GM18870 (cell line): ENCODE measurements around the gene SLC66A1.
"Not testable (repeated sequence)": the region's sequence is repeated elsewhere in the genome, so short reads cannot be mapped to it uniquely, and the experiment has no call there.

Experiments
- ATAC-seq: cut with Tn5 transposase; IDR thresholded peaks from one replicate; pipeline ENCODE4 v1.9.1; 2021; ENCODE audit warnings: moderate library complexity; ENCODE audit not compliant: unreplicated experiment

Gene SLC66A1, protein sequence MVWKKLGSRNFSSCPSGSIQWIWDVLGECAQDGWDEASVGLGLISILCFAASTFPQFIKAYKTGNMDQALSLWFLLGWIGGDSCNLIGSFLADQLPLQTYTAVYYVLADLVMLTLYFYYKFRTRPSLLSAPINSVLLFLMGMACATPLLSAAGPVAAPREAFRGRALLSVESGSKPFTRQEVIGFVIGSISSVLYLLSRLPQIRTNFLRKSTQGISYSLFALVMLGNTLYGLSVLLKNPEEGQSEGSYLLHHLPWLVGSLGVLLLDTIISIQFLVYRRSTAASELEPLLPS

DNA sequence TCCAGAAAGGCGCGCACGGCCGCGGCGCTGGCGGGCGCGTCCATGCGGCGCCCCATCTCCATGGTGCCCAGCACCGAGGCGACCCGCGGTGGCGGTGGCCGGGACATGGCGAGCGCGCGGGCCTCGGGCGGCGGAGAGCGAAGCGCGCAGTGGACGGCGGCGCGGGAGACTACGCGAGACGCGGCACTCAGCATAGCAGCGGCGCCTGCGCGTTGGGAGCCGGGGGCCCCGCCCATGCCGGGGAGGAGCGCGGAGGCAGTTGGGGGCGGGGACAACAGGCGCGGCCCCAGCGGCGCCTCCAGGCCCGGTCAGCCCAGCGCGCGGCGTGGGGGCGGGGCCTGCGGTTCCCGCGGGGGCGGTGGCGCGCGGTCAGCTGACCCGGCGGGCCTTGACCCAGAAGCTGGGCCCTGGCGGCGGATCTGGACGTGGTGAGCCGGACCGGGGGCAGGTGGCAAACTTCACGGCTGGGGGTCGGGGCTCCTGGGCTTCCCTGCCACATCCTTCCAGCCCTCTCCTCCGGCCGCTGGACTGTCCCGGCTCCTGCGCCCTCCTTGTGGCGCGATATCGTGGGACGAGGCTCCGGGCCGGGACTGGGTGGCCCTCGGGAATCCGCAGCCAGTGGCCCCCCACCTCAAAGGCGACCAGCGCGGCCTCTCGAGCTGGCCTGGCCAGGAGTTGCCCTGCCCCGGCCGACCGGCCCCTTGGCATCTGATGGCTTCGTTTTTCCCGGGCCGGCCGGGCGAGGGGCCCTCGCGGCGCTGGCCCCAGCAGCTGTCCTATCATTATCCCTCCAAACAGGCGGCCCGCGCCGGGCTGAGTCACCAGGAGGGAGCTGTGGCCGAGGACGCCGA, at the start of gene SLC66A1, which contains the start of gene AKR7A2:
TSS of gene SLC66A1 (plus strand) at position 396 of the 851 bp plus-strand sequence. CDS start 5,352 bp downstream, outside the sequence.
TSS of gene AKR7A2 (minus strand) at position 214 of the 851 bp plus-strand sequence. CDS start at position 194, 20 bp downstream.
- no peak for ATAC-seq

DNA sequence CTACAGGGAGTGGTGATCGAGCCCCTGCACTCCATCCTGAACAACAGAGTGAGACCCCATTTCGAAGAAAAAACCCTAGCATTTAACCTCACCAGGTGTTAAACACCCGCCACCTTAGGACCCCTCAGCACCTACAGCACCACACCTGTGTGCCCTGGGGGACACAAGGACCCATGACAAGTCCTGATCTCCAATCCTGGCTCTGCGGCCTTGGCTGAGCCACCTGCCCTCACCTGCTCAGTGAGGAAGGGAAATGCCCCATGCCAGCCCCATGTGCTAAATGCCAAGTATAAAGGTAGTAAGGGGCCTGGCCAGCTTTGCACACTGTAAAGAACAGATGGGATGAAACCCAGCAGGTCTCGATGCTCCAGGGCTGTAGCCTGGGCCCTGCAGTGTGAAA, 49.4 kb upstream of the SLC66A1 start:
- no peak for ATAC-seq

- no peak for ATAC-seq
Observed at GRCh38 chr1:19268445-19268844, 43.7 kb upstream of the SLC66A1 start.

GRCh38 chr1:19269427-19270342, 42.4 kb upstream of the SLC66A1 start:
- not testable (repeated sequence) for ATAC-seq

DNA sequence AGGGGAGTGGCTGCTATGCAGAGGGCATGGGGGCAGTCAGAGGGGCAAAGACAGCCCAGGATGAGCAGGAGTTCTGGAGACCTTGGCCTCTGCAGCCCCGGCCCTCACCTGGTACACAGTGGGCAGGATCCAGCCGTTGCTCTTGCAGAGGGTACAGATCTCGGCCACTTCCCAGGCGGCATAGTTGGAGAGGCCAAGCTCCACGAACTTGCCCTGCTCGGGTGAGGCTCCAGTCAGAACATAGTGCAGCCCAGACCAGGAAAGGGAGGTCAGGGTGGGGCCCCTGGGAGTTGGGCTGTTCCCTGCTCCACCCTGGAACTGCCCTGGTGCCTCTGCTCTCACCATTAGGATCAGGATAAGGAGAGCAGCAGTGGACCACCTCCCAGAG, 41.8 kb upstream of the SLC66A1 start:
- not testable (repeated sequence) for ATAC-seq

DNA sequence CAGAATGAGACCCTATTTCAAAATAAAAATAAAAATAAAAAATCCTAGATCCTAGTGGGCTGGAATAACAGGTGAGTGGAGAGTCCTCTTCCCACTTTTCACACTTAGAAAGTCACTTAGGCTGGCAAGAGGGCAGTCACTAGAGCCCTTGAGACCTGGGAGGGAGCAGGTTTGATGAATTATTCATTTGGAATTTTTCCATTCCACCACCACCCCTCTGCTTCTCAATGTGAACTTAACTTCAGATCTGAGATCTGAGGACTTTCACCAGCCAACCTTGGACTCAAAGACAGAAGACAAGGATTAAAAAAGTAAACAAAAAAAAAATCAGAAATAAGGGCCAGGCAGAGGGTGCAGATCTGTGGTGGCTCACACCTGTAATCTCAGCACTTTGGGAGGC, 40.1 kb upstream of the SLC66A1 start:
- no peak for ATAC-seq

GRCh38 chr1:19273106-19273843, 38.9 kb upstream of the SLC66A1 start:
- no peak for ATAC-seq

GRCh38 chr1:19273844-19274531, 38.1 kb upstream of the SLC66A1 start:
- not testable (repeated sequence) for ATAC-seq

DNA sequence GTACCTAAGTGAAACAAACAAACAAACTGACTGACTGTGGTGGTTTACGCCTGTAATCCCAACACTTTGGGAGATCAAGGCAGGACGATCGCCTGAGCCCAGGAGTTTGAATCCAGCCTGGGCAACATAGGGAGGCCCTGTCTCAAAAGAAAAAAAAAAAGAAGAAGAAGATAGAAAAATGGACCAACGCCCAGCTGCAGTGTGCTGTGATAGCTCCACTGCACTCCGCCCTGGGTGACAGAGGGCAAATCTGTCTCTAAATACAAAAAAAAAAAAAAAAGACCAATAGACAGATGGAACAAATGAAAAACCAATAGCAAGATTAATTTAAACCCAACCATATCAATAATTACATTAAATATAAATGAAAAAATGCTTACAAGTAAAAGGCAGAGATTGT, 37.5 kb upstream of the SLC66A1 start:
- no peak for ATAC-seq

DNA sequence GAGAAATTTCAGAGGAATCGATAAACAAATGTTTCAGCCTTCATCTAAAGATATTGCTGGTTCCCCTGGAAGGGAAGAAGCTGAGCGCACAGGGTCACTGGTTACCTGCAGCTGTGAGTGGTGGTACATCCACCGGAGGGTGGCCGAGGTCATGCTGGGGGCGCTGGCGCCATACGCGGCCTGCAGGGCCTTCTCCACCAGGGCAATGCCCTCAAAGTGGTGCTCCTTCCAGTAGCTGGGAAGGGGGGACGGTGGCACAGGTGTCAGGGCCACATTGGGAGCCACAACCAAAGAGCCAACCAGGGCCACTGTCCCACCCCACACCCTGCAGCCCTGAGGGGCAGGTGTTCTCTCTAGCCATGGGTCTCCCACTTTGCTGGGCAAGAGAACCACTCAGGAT, 28.2 kb upstream of the SLC66A1 start:
- no peak for ATAC-seq

DNA sequence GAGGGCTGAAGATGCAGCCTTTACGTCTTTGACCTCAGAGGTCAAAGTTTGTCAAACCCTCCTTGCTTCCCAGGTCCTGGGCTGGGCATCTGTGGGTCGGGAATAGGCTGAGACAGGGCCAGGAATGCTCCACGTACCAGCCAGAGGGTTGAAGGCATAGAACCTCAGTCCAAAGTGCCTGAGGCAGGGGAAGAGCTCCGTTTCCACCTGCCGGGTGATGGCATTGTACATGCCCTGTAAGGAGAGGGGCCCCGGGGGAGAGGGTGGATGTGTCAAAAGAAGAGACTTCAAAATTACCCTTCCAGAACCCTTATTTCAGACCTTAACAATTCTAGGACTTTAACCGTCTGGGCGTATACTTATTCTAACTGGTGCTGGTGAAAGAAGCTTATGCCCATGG, 27.2 kb upstream of the SLC66A1 start:
- ATAC-seq = no peak

GRCh38 chr1:19285366-19285765, 26.8 kb upstream of the SLC66A1 start:
- not testable (repeated sequence) for ATAC-seq

- not testable (repeated sequence) for ATAC-seq
Observed at GRCh38 chr1:19285807-19286206, 26.3 kb upstream of the SLC66A1 start.

- no peak for ATAC-seq
Observed at GRCh38 chr1:19287436-19288185, 24.5 kb upstream of the SLC66A1 start.

DNA sequence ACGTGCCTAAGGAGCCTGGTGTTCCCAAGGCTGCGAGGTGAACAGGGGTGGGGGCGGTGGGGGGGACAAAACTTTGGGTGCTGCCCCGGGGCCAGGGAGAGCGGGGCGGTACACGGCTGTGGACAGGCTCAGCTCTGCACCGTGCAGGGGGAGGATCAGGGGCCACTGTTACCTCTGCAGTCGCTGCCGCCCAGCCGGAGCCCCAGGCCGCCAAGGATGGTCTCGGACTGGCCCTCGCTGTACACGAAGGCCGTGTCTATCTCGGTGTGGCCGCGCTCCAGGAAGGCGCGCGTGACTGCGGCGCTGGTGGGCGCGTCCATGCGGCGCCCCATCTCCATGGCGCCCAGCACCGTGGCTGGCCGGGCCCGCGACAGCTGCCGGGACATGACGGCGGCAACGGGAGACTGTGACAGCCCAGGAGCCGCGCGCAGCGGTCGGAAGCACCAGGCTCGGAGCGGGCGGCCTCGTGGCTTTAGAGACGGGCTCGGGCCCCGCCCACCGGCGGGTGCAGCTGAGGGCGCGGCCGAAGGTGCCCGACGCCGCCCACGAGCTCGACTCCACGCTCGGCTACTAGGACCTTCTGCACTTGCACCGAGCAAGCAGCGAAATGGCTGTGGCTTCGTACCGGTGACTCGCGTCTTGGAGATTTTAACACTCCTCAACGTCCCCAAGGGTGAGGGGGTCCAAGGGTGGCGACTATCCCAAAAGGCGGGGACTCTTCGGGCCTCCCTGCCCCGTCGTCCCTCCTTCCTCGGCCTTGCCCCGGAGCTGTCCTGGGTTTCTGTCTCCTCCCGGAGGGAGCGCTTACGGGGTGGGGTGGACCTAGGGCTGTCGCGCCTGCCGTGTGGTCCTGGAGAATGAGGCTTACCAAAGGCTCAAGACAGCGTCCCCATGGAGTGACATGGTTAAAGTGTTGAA, 23.5 kb upstream of the SLC66A1 start, which contains the start of gene AKR7A3:
TSS of gene AKR7A3 (minus strand) at position 447 of the 918 bp plus-strand sequence. CDS start at position 386, 61 bp downstream.
- ATAC-seq = not testable (repeated sequence)

- ATAC-seq = no peak
Observed at GRCh38 chr1:19289244-19289643, 22.9 kb upstream of the SLC66A1 start.

GRCh38 chr1:19294638-19295037, 17.5 kb upstream of the SLC66A1 start:
- ATAC-seq = no peak

- no peak for ATAC-seq
Observed at GRCh38 chr1:19300211-19300610, 11.9 kb upstream of the SLC66A1 start.
